BLaER1 (cell line): ENCODE data around the gene KCNQ4.
A peak's percentile ranks its signal among the peaks of the same experiment; 100 is the strongest.

Source experiments
- H3K27ac ChIP-seq: shearing (Covaris generic); formaldehyde crosslinking; 2 replicates; pipeline ENCODE4 v1.8.1; 2022
- H3K27me3 ChIP-seq: shearing (Covaris generic); formaldehyde crosslinking; 2 replicates; pipeline ENCODE4 v1.8.1; 2022
- H3K36me3 ChIP-seq: shearing (Covaris generic); formaldehyde crosslinking; 2 replicates; pipeline ENCODE4 v1.8.1; 2022
- H3K4me1 ChIP-seq: shearing (Covaris generic); formaldehyde crosslinking; 2 replicates; pipeline ENCODE4 v1.8.1; 2022
- H3K4me2 ChIP-seq: shearing (Covaris generic); formaldehyde crosslinking; 2 replicates; pipeline ENCODE4 v1.8.1; 2022
- H3K4me3 ChIP-seq: shearing (Covaris generic); formaldehyde crosslinking; 2 replicates; pipeline ENCODE4 v1.8.1; 2022
- H3K9ac ChIP-seq: shearing (Covaris generic); formaldehyde crosslinking; 2 replicates; pipeline ENCODE4 v1.8.1; 2022
- H3K9me3 ChIP-seq: shearing (Covaris generic); formaldehyde crosslinking; 2 replicates; pipeline ENCODE4 v1.8.1; 2022
- H4K20me1 ChIP-seq: shearing (Covaris generic); formaldehyde crosslinking; 2 replicates; pipeline ENCODE4 v1.8.1; 2022
- Cebpa-rat ChIP-seq: shearing (Covaris generic); IDR thresholded peaks from 2 replicates; pipeline ENCODE4 v1.8.1; 2022

KCNQ4 gene

DNA sequence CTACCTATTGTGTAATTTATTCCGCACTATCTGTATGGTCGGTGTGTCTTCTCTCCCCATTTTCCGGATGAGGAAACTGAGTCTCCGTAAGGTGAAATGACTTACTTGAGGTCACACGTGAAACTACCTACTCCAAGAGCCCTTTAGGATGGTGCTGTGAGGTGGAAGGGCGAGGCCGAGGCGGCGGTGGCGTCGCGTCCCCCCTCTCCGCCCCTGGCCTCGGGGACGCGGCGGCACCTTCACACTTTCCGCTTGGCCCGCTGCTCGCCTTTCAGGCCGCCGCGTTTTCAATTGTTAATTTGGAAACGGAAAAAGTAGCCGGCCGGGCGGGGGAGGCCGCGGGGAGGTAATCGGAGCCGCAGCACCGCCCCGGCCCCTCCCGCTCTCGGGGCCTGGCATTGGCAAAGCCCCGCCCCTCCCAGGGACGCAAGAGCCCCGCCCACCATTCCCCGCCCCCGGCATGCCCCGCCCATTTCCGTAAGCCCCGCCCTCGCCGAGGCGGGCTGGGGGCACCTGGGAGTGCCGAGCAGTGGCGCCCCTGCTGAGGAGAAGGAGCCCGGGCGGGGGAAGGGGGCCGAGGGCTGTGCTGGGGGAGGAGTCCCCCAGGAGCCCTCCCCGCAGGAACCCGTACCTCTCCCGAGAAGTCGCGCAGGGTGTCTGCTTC is 18.6 kb downstream of the KCNQ4 start:
- Histone ChIP-seq H3K27ac (peak overlapping the region; percentile 69), H3K4me3 (peak overlapping the region; percentile 64), H4K20me1 (peaks cover 16% of the 10 kb centered on the region), H3K9me3 (no peaks in the 10 kb centered on the region), H3K27me3 (no peaks in the 10 kb centered on the region), H3K4me2 (peak overlapping the region; percentile 91), H3K9ac (peak overlapping the region; percentile 71; the same call in 1 of the 2 replicates), H3K36me3 (no peaks in the 10 kb centered on the region), H3K4me1 (peaks cover 63% of the 10 kb centered on the region)
- no peak; the same call in 1 of the 2 replicates for TF ChIP-seq Cebpa-rat

DNA sequence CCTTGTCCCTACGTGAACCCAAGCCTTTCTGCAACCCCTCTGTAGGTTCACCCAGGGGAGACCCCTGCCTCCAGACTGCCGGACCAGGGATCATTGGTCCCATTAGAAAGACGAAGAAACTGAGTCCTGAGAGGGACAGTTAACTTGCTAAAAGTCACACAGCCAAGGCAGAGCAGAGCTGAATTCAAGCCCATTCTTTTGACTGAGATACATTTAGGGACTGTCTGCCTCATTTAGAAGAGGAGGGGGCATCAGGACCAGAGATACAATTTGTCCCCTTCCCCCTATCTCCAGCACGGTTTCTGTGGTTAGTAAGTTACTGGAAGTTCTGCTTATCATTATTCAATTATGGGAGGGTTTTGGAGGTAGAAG is 19.1 kb downstream of the KCNQ4 start:
- no peak overlapping the region for H3K27ac ChIP-seq
- no peaks in the 10 kb centered on the region for H3K36me3 ChIP-seq
- no peak overlapping the region; the same call in 1 of the 2 replicates for H3K4me3 ChIP-seq
- no peak overlapping the region for H3K9ac ChIP-seq
- no peaks in the 10 kb centered on the region for H3K27me3 ChIP-seq
- no peaks in the 10 kb centered on the region for H3K9me3 ChIP-seq
- no peak for TF ChIP-seq Cebpa-rat
- H4K20me1 ChIP-seq, result peaks cover 16% of the 10 kb centered on the region
- peaks cover 58% of the 10 kb centered on the region for H3K4me1 ChIP-seq
- H3K4me2 ChIP-seq, result peak overlapping the region; percentile 91

DNA sequence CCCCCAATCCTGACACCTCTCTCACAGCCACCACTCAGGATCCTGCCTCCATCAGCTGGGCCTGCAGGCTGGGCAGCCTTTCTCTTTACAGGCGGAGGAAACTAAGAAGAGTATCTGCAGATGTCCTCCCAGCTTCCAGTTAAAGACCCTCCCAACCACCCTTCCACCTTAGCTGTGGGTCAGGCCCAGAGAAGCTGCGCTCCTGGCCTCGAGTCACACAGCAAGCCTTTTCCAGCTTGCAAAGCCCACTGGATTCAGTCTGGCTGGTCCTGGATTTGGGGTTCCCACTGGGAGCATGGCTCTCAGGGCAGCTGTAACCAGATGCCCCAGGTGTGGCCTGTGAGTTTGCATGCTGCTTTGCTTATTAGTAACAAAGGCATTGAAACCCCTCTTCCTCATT is 19.9 kb downstream of the KCNQ4 start:
- Histone ChIP-seq H4K20me1 (peaks cover 16% of the 10 kb centered on the region), H3K9ac (no peak overlapping the region), H3K27ac (0 out of 2 replicates have a peak overlapping the region, but pooled peaks have one; percentile 18), H3K4me3 (no peak overlapping the region), H3K36me3 (no peaks in the 10 kb centered on the region), H3K4me2 (peak overlapping the region; percentile 91), H3K27me3 (no peaks in the 10 kb centered on the region), H3K4me1 (peaks cover 53% of the 10 kb centered on the region), H3K9me3 (no peaks in the 10 kb centered on the region)
- TF ChIP-seq Cebpa-rat, result no peak

GRCh38 chr1:40803902-40804301 is 20.3 kb downstream of the KCNQ4 start:
- Histone ChIP-seq H3K4me2 (peak overlapping the region; percentile 91), H3K9ac (no peak overlapping the region), H3K36me3 (no peaks in the 10 kb centered on the region), H3K4me3 (no peak overlapping the region), H3K27ac (no peak overlapping the region), H3K4me1 (peaks cover 53% of the 10 kb centered on the region), H3K9me3 (no peaks in the 10 kb centered on the region), H3K27me3 (no peaks in the 10 kb centered on the region), H4K20me1 (peaks cover 16% of the 10 kb centered on the region)
- no peak for TF ChIP-seq Cebpa-rat

GRCh38 chr1:40806240-40806639 is 22.7 kb downstream of the KCNQ4 start:
- peaks cover 51% of the 10 kb centered on the region for H3K4me1 ChIP-seq

GRCh38 chr1:40806731-40807695 is 23.4 kb downstream of the KCNQ4 start:
- Histone ChIP-seq H3K9ac (no peak overlapping the region), H3K4me2 (no peak overlapping the region; the same call in 1 of the 2 replicates), H3K27ac (no peak overlapping the region), H3K27me3 (no peaks in the 10 kb centered on the region), H3K36me3 (no peaks in the 10 kb centered on the region), H3K4me3 (no peak overlapping the region), H3K4me1 (peaks cover 44% of the 10 kb centered on the region), H3K9me3 (no peaks in the 10 kb centered on the region), H4K20me1 (peaks cover 16% of the 10 kb centered on the region)
- TF ChIP-seq Cebpa-rat, result no peak

More at GRCh38 chr1:40806240-40806639, 22.7 kb downstream of the KCNQ4 start:
- H3K36me3 ChIP-seq, result no peaks in the 10 kb centered on the region
- H3K4me2 ChIP-seq, result no peak overlapping the region
- peaks cover 16% of the 10 kb centered on the region for H4K20me1 ChIP-seq
- TF ChIP-seq Cebpa-rat, result no peak
- H3K9ac ChIP-seq, result no peak overlapping the region
- H3K9me3 ChIP-seq, result no peaks in the 10 kb centered on the region
- no peaks in the 10 kb centered on the region for H3K27me3 ChIP-seq
- H3K27ac ChIP-seq, result no peak overlapping the region
- no peak overlapping the region for H3K4me3 ChIP-seq

- Histone ChIP-seq H3K9ac (no peak overlapping the region), H3K36me3 (no peaks in the 10 kb centered on the region), H4K20me1 (peaks cover 14% of the 10 kb centered on the region), H3K27ac (no peak overlapping the region), H3K27me3 (no peaks in the 10 kb centered on the region), H3K4me3 (no peak overlapping the region), H3K9me3 (no peaks in the 10 kb centered on the region), H3K4me2 (no peak overlapping the region), H3K4me1 (peaks cover 36% of the 10 kb centered on the region)
- TF ChIP-seq Cebpa-rat, result no peak
Observed at GRCh38 chr1:40808002-40808401, 24.4 kb downstream of the KCNQ4 start.

DNA sequence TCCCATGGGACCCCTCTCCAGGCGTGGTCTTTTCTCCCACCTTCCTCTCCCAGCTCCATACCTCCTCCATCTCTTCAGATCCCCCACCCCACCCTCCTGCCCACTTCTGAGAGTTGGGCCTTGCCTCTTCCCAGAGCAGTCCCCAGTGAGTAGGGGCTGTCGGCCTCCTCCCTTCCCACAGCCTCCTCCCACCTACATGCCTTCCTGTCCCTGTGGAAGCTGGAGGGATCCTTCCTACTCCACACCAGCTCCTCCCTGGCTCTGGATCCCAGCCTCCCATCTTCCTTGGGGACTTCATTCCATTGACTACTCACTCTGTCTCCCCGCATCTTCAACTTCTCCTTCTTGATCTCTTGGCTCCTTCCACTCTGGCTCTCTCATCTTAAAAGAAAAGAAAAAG is 24.9 kb downstream of the KCNQ4 start:
- TF ChIP-seq Cebpa-rat, result no peak
- peaks cover 10% of the 10 kb centered on the region for H4K20me1 ChIP-seq
- no peaks in the 10 kb centered on the region for H3K9me3 ChIP-seq
- H3K4me3 ChIP-seq, result no peak overlapping the region
- no peaks in the 10 kb centered on the region for H3K27me3 ChIP-seq
- H3K36me3 ChIP-seq, result no peaks in the 10 kb centered on the region
- peaks cover 31% of the 10 kb centered on the region for H3K4me1 ChIP-seq
- H3K9ac ChIP-seq, result no peak overlapping the region
- no peak overlapping the region for H3K4me2 ChIP-seq
- no peak overlapping the region for H3K27ac ChIP-seq

- H3K9ac ChIP-seq, result no peak overlapping the region
- H3K4me3 ChIP-seq, result no peak overlapping the region
- peak overlapping the region; percentile 66 for H3K4me2 ChIP-seq
- H3K27me3 ChIP-seq, result no peaks in the 10 kb centered on the region
- peaks cover 5% of the 10 kb centered on the region for H4K20me1 ChIP-seq
- no peaks in the 10 kb centered on the region for H3K9me3 ChIP-seq
- TF ChIP-seq Cebpa-rat, result no peak
- H3K4me1 ChIP-seq, result peaks cover 26% of the 10 kb centered on the region
- peak overlapping the region; percentile 37; the same call in 1 of the 2 replicates for H3K27ac ChIP-seq
- no peaks in the 10 kb centered on the region for H3K36me3 ChIP-seq
Observed at GRCh38 chr1:40808909-40809308, 25.3 kb downstream of the KCNQ4 start.

DNA sequence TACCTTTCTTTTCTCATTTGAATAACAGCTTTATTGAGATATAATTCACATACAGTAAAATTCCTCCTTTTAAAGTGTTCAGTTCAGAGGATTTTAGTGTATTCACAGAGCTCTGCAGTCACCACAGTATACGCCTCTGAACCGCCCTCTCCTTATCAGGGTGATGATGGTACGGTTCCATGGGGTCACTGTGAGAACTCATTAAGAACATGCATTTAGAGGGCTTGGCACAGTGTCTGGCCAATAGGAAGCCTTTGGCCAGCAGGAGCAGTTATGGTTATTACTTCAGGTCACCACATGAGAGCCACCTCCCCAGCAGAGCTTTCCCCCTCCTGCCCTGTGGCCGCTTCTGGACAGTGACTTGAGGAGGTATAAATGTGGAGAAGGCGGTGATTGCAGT is 27.3 kb downstream of the KCNQ4 start:
- Histone ChIP-seq H3K27me3 (no peaks in the 10 kb centered on the region), H3K4me3 (no peak overlapping the region), H3K9me3 (no peaks in the 10 kb centered on the region), H4K20me1 (no peaks in the 10 kb centered on the region; the same call in 1 of the 2 replicates), H3K4me1 (peaks cover 12% of the 10 kb centered on the region), H3K4me2 (no peak overlapping the region), H3K9ac (no peak overlapping the region), H3K27ac (no peak overlapping the region), H3K36me3 (no peaks in the 10 kb centered on the region)
- TF ChIP-seq Cebpa-rat, result no peak
